ENCODE results near the gene LGR5. TPM values are rescaled to one million over a fixed set of nuclear protein-coding genes. Genes with fewer than 3 reads are reported as not detected.
"Not testable (repeated sequence)": the region's sequence is repeated elsewhere in the genome, so short reads cannot be mapped to it uniquely, and the experiment has no call there.

Gene LGR5
- polyA plus RNA-seq, 1 donor: 23.1 TPM

DNA sequence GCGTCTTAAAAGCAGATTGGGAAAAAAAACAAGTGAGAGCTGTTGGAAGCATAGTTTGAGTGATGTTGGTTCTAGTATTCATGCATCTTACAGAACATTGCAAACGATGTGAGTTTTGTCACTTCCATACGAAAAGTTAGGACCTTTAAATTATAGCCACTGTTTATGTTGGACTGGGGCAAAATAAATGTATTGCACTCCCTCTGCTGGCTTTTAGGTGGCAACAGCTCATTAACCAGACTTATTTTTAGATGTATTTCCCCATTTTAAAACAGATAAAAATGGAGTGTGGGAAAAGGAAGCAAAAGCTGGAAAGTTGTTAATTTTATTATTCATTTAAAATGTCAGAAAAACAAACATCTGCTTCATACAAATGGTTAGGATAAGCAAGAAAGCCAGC lies 111.9 kb downstream of the LGR5 start:
- peak; percentile 25 for DNase-seq

GRCh38 chr12:71552728-71553501 lies 113.3 kb downstream of the LGR5 start:
- DNase-seq: no peak

- no peak for DNase-seq
Observed at GRCh38 chr12:71555191-71555590, 115.6 kb downstream of the LGR5 start.

GRCh38 chr12:71555789-71556188 lies 116.2 kb downstream of the LGR5 start:
- DNase-seq: not testable (repeated sequence)

GRCh38 chr12:71556448-71556847 lies 116.8 kb downstream of the LGR5 start:
- no peak for DNase-seq

GRCh38 chr12:71556875-71557274 lies 117.3 kb downstream of the LGR5 start:
- no peak for DNase-seq

GRCh38 chr12:71558445-71558844 lies 118.8 kb downstream of the LGR5 start:
- no peak for DNase-seq

GRCh38 chr12:71562676-71563595 lies 123.3 kb downstream of the LGR5 start:
- DNase-seq: no peak

DNA sequence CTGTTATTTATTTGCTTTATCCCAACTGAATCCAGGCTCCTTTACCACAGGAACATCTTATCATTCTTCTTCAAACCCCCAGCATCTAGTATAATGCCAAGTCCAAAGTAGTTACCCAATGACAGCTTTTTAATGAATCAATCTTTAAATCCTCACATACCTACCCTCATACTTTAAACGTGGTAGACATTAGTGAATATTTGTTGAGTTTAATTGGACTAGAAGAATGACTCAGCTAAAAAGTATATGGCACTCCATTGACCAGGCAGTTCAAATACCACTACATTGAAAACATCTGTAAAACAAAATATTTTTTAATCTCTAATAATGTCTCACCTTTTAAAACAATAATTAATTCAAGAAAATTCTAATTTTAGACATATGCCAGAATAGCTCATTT lies 125.9 kb downstream of the LGR5 start:
- DNase-seq: no peak

DNA sequence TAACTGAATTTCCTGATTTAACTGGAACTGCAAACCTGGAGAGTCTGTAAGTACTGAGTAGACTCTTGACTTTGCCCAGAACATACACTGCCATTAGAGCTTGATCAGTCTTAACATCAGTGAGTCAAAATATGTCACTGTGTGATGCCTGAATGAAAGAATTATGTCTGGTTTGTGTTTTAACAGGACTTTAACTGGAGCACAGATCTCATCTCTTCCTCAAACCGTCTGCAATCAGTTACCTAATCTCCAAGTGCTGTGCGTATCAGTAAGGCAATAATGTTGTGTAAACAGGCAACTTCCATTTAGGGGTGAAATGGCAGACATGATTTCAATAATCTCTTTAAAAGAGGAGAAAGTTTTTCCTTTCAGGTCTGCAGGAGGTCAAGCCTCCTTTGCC lies 127.1 kb downstream of the LGR5 start:
- DNase-seq: no peak

- DNase-seq: no peak
Observed at GRCh38 chr12:71567537-71567936, 127.9 kb downstream of the LGR5 start.

DNA sequence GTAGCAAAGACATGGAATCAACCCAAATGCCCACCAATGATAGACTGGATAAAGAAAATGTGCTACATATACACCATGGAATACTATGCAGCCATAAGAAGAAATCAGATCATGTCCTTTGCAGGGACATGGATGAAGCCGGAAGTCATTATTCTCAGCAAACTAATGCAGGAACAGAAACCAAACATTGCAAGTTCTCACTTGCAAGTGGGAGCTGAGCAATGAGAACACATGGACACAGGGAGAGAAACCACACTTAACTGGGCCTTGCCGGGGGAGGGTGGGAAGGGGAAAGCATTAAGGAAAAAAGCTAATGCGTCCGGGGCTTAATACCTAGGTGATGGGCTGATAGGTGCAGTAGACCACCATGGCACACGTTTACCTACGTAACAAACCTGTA lies 130.3 kb downstream of the LGR5 start:
- not testable (repeated sequence) for DNase-seq

DNA sequence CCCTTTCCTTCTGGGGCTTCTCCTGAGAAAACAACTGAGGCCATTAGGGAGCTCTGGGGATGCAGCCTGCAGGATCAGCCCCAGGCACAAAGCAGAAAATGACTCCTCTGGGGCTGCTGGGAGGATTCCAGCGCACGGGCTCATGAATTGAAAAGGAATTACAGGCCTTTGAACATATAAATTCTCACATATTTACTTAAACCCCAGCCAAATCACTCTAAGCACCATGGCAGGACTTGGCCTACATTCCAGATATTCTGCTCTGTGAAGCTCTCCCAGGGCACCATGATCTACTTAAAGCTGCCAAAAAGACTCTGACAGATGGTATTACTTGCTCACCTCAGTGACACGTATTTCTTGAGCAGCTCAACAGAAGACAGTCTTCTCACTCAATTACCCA lies 136.9 kb downstream of the LGR5 start:
- DNase-seq: no peak

- no peak for DNase-seq
Observed at GRCh38 chr12:71578694-71579258, 139.2 kb downstream of the LGR5 start.

GRCh38 chr12:71581206-71581605 lies 141.6 kb downstream of the LGR5 start:
- DNase-seq: no peak

DNA sequence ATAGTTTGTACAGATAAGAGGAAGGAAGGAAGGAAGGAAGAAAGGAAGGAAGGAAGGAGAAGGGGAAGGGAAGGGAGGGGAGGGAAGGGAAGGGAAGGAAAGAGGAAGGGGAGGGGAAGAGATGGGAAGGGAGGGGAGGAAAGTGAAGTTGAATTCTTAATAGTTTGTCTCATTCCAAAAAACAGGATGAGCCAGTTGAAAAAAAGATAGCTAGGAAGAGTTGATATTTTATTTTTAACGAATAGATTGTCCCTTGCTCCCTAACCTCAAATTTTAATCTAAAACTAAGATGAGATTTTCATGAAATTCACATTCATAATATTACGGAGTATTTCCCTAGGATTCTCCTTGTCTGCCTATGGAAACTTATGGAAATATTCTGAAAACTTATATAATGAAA lies 143.3 kb downstream of the LGR5 start:
- no peak for DNase-seq

DNA sequence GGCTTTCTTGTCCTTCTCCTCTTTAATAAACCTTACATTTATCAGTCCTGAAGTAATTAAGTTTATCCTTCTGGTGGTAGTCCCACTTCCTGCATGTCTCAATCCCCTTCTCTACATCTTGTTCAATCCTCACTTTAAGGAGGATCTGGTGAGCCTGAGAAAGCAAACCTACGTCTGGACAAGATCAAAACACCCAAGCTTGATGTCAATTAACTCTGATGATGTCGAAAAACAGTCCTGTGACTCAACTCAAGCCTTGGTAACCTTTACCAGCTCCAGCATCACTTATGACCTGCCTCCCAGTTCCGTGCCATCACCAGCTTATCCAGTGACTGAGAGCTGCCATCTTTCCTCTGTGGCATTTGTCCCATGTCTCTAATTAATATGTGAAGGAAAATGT lies 144.8 kb downstream of the LGR5 start:
- no peak for DNase-seq

DNA sequence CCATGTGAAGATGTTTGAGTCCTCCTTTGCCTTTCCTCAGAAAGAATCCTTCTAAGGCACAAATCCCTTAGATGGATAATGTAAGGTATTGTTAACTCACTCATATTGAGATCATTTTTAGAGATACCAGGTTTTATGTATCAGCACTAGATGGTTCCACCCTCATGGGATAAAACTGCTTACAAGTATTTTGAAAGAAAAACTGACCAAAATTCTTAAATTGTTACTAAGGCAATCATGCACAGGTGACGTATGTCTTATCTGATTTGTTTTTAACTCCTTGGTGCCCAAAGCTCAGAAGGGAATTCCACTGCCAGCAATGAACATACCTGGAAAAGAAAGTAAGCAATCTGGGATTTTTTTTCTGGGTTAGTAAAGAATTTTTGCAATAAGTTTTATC lies 145.6 kb downstream of the LGR5 start:
- DNase-seq: no peak

- no peak for DNase-seq
Observed at GRCh38 chr12:71587012-71587411, 147.4 kb downstream of the LGR5 start.

GRCh38 chr12:71589478-71589881 lies 149.9 kb downstream of the LGR5 start:
- no peak for DNase-seq

DNA sequence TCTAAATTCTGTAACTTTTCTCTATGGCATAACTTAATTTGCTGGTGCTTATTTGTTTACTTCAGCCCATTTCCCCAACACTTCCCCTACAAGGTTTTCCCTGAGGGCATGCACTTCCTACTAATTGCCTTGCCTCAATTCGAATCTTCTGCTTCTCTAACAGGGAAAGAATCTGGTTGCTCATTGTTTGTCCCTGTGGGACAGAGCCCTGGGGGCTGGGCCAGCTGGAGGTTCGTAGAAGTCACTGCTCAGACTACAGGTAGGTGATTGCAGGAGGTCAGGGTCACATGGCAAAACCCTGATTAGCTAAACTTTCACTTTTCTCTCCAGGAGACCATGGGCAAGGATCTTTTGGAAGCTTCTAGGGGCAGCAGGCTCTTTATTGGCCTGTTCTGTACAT lies 152.0 kb downstream of the LGR5 start:
- no peak for DNase-seq

DNA sequence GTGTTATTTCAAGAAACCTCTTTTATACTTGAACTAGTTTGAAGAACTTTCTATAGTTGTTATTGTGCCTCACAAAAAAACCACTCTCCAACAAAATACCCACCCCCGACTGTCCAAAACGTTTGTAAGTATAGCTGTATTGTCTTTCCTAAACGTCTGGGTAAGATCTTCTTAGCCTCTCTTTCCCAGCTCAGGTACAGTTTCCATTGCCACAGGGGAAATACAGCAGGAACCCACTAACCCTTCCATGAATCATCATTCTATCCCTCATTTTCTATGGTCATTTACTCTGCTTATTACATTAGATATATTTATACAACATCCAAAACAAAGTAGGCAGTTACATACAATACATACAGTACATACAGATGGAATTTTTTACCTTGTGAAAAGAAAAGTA lies 153.2 kb downstream of the LGR5 start:
- DNase-seq: no peak
